ENCODE data around the gene OTOG. TPM values are rescaled to one million over a fixed set of nuclear protein-coding genes. Genes with fewer than 3 reads are reported as not detected.

OTOG gene
- total and polyA plus RNA-seq, 7 experiments from 2014 or later, result not detected

DNA sequence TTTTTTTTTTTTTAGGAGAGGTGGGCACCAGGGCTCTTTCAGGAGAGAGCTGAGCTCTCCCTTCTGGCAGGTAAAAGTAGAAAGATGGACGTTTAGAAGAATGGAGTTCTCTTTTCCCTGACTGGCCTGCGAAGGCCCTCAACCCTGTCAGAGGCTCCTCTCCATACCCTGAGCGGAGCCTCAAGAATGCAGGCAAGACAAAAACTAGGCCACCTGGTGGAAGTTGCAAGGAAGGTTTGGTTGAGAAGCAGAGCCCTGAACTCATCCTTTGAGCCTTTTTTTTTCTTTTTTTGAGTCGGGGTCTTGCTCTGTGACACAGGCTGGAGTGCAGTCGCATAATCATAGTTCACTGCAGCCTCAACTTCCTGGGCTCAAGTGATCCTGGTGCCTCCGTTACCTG is 1.4 kb downstream of the OTOG start:
- no peaks in the 10 kb centered on the region for H3K36me3 ChIP-seq (ENCODE audit: control insufficient read depth in 2 of 3, insufficient read depth in 3 of 3, low read length in 3 of 3)
- no peaks in the 10 kb centered on the region for H3K27me3 ChIP-seq (ENCODE audit: control insufficient read depth in 2 of 2, insufficient read depth in 2 of 2, low read length in 2 of 2)
- no peaks in the 10 kb centered on the region for H3K9me3 ChIP-seq (ENCODE audit: control insufficient read depth in 2 of 3, low read length in 3 of 3)
- POLR2A ChIA-PET, result no interaction called here
- CTCF ChIA-PET, result interaction anchor here (1.4 kb wide), 1 partner anchor 164 kb away, joined by 3 read pairs; no protein-coding TSS in a partner anchor
- no peak overlapping the region for H3K27ac Mint-ChIP-seq
- H3K36me3 Mint-ChIP-seq, result no peaks in the 10 kb centered on the region
- H3K27ac ChIP-seq (ENCODE audit: low read depth, low read length), result no peak overlapping the region
- ATAC-seq, result no peak
- H3K4me3 Mint-ChIP-seq, result no peak overlapping the region
- H3K9me3 Mint-ChIP-seq, result peaks cover 0 to 1% (median 0%) of the 10 kb centered on the region in 11 donors
- intact Hi-C loops (cut with micrococcal nuclease), result loop anchor here in 1 of 2 donors (1.0 kb wide), 1 partner anchor 164 kb away; no protein-coding TSS in a partner anchor
- no peak overlapping the region for H3K4me3 ChIP-seq (ENCODE audit: low read length)
- peaks cover 33 to 49% (median 37%) of the 10 kb centered on the region in 5 donors for H3K27me3 Mint-ChIP-seq
- H3K4me1 Mint-ChIP-seq, result peaks cover 0 to 9% (median 2%) of the 10 kb centered on the region in 7 donors
- no peaks in the 10 kb centered on the region for H3K4me1 ChIP-seq (ENCODE audit: control insufficient read depth in 2 of 2, insufficient read depth in 2 of 2, low read length in 2 of 2)
- DNase-seq, result peak in 1 of 9 donors; percentile 8

- Mint-ChIP-seq H3K36me3 (no peaks in the 10 kb centered on the region), H3K9me3 (no peaks in the 10 kb centered on the region), H3K27ac (no peak overlapping the region), H3K4me3 (no peak overlapping the region), H3K27me3 (peaks cover 20 to 40% (median 26%) of the 10 kb centered on the region in 5 donors), H3K4me1 (peaks cover 0 to 6% (median 0%) of the 10 kb centered on the region in 7 donors)
- ATAC-seq (no peak), DNase-seq (no peak)
- Histone ChIP-seq H3K4me3 (ENCODE audit: low read length) (no peak overlapping the region), H3K27me3 (ENCODE audit: control insufficient read depth in 2 of 2, insufficient read depth in 2 of 2, low read length in 2 of 2) (no peaks in the 10 kb centered on the region), H3K9me3 (ENCODE audit: control insufficient read depth in 2 of 3, low read length in 3 of 3) (no peaks in the 10 kb centered on the region), H3K27ac (ENCODE audit: low read depth, low read length) (no peak overlapping the region), H3K36me3 (ENCODE audit: control insufficient read depth in 2 of 3, insufficient read depth in 3 of 3, low read length in 3 of 3) (no peaks in the 10 kb centered on the region), H3K4me1 (ENCODE audit: control insufficient read depth in 2 of 2, insufficient read depth in 2 of 2, low read length in 2 of 2) (no peaks in the 10 kb centered on the region)
- POLR2A ChIA-PET, result no interaction called here
- intact Hi-C loops (cut with micrococcal nuclease), result no loop called here
- CTCF ChIA-PET, result no interaction called here
Measured at GRCh38 chr11:17550450-17551346, 3.6 kb downstream of the OTOG start.

GRCh38 chr11:17551347-17552040 is 4.4 kb downstream of the OTOG start:
- ChIA-PET CTCF (no interaction called here), POLR2A (no interaction called here)
- Mint-ChIP-seq H3K36me3 (no peaks in the 10 kb centered on the region), H3K4me1 (peaks cover 0 to 6% (median 0%) of the 10 kb centered on the region in 7 donors), H3K4me3 (no peak overlapping the region), H3K27me3 (peaks cover 12 to 34% (median 19%) of the 10 kb centered on the region in 5 donors), H3K27ac (no peak overlapping the region), H3K9me3 (no peaks in the 10 kb centered on the region)
- Histone ChIP-seq H3K4me3 (ENCODE audit: low read length) (no peak overlapping the region), H3K9me3 (ENCODE audit: control insufficient read depth in 2 of 3, low read length in 3 of 3) (no peaks in the 10 kb centered on the region), H3K27me3 (ENCODE audit: control insufficient read depth in 2 of 2, insufficient read depth in 2 of 2, low read length in 2 of 2) (no peaks in the 10 kb centered on the region), H3K27ac (ENCODE audit: low read depth, low read length) (no peak overlapping the region), H3K4me1 (ENCODE audit: control insufficient read depth in 2 of 2, insufficient read depth in 2 of 2, low read length in 2 of 2) (no peaks in the 10 kb centered on the region), H3K36me3 (ENCODE audit: control insufficient read depth in 2 of 3, insufficient read depth in 3 of 3, low read length in 3 of 3) (no peaks in the 10 kb centered on the region)
- DNase-seq (no peak), ATAC-seq (no peak)
- intact Hi-C loops (cut with micrococcal nuclease), result no loop called here

GRCh38 chr11:17552041-17552355 is 4.9 kb downstream of the OTOG start:
- Histone ChIP-seq H3K27ac (ENCODE audit: low read depth, low read length) (no peak overlapping the region), H3K9me3 (ENCODE audit: control insufficient read depth in 2 of 3, low read length in 3 of 3) (no peaks in the 10 kb centered on the region), H3K4me3 (ENCODE audit: low read length) (no peak overlapping the region), H3K36me3 (ENCODE audit: control insufficient read depth in 2 of 3, insufficient read depth in 3 of 3, low read length in 3 of 3) (no peaks in the 10 kb centered on the region), H3K27me3 (ENCODE audit: control insufficient read depth in 2 of 2, insufficient read depth in 2 of 2, low read length in 2 of 2) (no peaks in the 10 kb centered on the region), H3K4me1 (ENCODE audit: control insufficient read depth in 2 of 2, insufficient read depth in 2 of 2, low read length in 2 of 2) (no peaks in the 10 kb centered on the region)
- no peaks in the 10 kb centered on the region for H3K9me3 Mint-ChIP-seq
- intact Hi-C loops (cut with micrococcal nuclease), result no loop called here
- DNase-seq (no peak), ATAC-seq (no peak)
- no peak overlapping the region for H3K27ac Mint-ChIP-seq
- ChIA-PET CTCF (no interaction called here), POLR2A (no interaction called here)
- no peaks in the 10 kb centered on the region for H3K36me3 Mint-ChIP-seq
- peaks cover 7 to 29% (median 14%) of the 10 kb centered on the region in 5 donors for H3K27me3 Mint-ChIP-seq
- no peak overlapping the region for H3K4me3 Mint-ChIP-seq
- peaks cover 0 to 6% (median 0%) of the 10 kb centered on the region in 7 donors for H3K4me1 Mint-ChIP-seq

DNA sequence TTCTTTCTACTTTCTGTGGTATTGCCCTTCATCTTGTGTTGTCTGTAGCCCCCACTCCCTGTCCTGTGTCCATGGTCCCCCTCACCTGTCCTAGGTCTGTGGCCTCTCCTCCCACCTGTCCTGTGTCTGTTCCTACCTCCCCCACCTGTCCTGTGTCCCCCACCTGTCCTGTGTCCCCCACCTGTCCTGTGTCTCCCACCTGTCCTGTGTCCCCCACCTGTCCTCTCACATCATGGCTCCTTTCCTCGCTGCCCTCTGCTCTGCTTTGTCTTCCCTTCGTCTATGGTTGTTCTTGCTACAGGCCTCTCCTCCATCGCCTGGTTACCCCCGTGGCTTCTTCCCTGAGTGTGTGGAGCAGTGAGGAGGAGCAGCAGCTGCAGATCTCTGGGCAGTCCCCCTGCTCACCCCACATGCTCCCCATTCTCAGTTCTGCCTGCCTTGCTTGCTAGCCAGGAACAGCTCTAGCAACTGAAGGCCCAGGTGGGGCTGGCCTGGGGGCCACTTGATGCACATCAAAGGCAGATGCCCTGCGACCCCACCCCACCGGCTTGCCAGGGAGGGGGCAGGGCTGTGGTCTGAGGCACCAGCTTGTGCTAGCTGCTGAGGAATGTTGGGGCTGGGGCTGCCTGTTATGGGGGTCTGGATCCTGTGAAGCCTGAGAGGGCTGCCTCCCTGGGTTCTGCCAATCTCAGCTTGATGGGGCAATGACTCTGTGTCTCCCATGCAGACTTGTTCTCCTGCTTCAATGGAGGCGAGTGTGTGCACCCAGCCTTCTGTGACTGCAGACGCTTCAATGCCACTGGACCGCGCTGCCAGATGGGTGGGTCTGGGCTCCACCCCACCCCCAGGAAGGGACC is 5.6 kb downstream of the OTOG start:
- H3K36me3 ChIP-seq (ENCODE audit: control insufficient read depth in 2 of 3, insufficient read depth in 3 of 3, low read length in 3 of 3), result no peaks in the 10 kb centered on the region
- intact Hi-C loops (cut with micrococcal nuclease), result no loop called here
- ATAC-seq (no peak), DNase-seq (no peak)
- Mint-ChIP-seq H3K4me1 (peaks cover 0 to 1% (median 0%) of the 10 kb centered on the region in 7 donors), H3K9me3 (no peaks in the 10 kb centered on the region), H3K27ac (no peak overlapping the region), H3K36me3 (no peaks in the 10 kb centered on the region), H3K27me3 (peaks cover 2 to 28% (median 9%) of the 10 kb centered on the region in 5 donors), H3K4me3 (no peak overlapping the region)
- H3K4me3 ChIP-seq (ENCODE audit: low read length), result no peak overlapping the region
- no peaks in the 10 kb centered on the region for H3K4me1 ChIP-seq (ENCODE audit: control insufficient read depth in 2 of 2, insufficient read depth in 2 of 2, low read length in 2 of 2)
- POLR2A ChIA-PET, result no interaction called here
- no peaks in the 10 kb centered on the region for H3K9me3 ChIP-seq (ENCODE audit: control insufficient read depth in 2 of 3, low read length in 3 of 3)
- CTCF ChIA-PET, result no interaction called here
- H3K27me3 ChIP-seq (ENCODE audit: control insufficient read depth in 2 of 2, insufficient read depth in 2 of 2, low read length in 2 of 2), result no peaks in the 10 kb centered on the region
- H3K27ac ChIP-seq (ENCODE audit: low read depth, low read length), result no peak overlapping the region

GRCh38 chr11:17553249-17553546 is 6.1 kb downstream of the OTOG start:
- Histone ChIP-seq H3K36me3 (ENCODE audit: control insufficient read depth in 2 of 3, insufficient read depth in 3 of 3, low read length in 3 of 3) (no peaks in the 10 kb centered on the region), H3K9me3 (ENCODE audit: control insufficient read depth in 2 of 3, low read length in 3 of 3) (no peaks in the 10 kb centered on the region), H3K27ac (ENCODE audit: low read depth, low read length) (no peak overlapping the region), H3K27me3 (ENCODE audit: control insufficient read depth in 2 of 2, insufficient read depth in 2 of 2, low read length in 2 of 2) (no peaks in the 10 kb centered on the region), H3K4me3 (ENCODE audit: low read length) (no peak overlapping the region), H3K4me1 (ENCODE audit: control insufficient read depth in 2 of 2, insufficient read depth in 2 of 2, low read length in 2 of 2) (no peaks in the 10 kb centered on the region)
- Mint-ChIP-seq H3K36me3 (no peaks in the 10 kb centered on the region), H3K27me3 (peaks cover 0 to 22% (median 7%) of the 10 kb centered on the region in 5 donors), H3K9me3 (peaks cover 0 to under 1% (median 0%) of the 10 kb centered on the region in 11 donors), H3K4me3 (no peak overlapping the region), H3K4me1 (no peaks in the 10 kb centered on the region), H3K27ac (no peak overlapping the region)
- DNase-seq (no peak), ATAC-seq (no peak)
- CTCF ChIA-PET, result no interaction called here
- intact Hi-C loops (cut with micrococcal nuclease), result no loop called here
- POLR2A ChIA-PET, result no interaction called here
